Spleen (tissue), 11 donors: ENCODE measurements around the gene DCAF7. TPM values are rescaled to one million over a fixed set of nuclear protein-coding genes. Genes with fewer than 3 reads are reported as not detected.

Experiments used
- DNase-seq: peaks from one replicate; pipeline ENCODE4 v3.0.0-alpha.2; 2020
- H3K27ac ChIP-seq, 8 donors: fragments of 200-600 bp; sonication (generic) in 7 of 8; 1 replicate in 4 of 8; 2 replicates in 4 of 8; pipeline versions ENCODE4 v1.5.0 to v1.8.0; 2016 to 2021; ENCODE audit warnings: inconsistent platforms in 4 of 8, mild to moderate bottlenecking in 4 of 8, moderate library complexity in 1 of 8
- H3K27me3 ChIP-seq, 7 donors: fragments of 200-600 bp; sonication (generic) in 6 of 7; replicated peaks in 1 of 7; 1 replicate in 4 of 7; 2 replicates in 3 of 7; pipeline versions ENCODE4 v1.5.0 to v1.8.0; 2016 to 2021; ENCODE audit warnings: inconsistent platforms in 3 of 7, mild to moderate bottlenecking in 1 of 7
- H3K36me3 ChIP-seq, 6 donors: fragments of 200-600 bp; sonication (generic) in 5 of 6; 1 replicate in 4 of 6; 2 replicates in 2 of 6; pipeline versions ENCODE4 v1.5.0 to v1.8.0; 2016 to 2021; ENCODE audit warnings: inconsistent platforms in 2 of 6
- H3K4me1 ChIP-seq, 6 donors: fragments of 200-600 bp; sonication (generic) in 5 of 6; 1 replicate in 3 of 6; 2 replicates in 3 of 6; pipeline versions ENCODE4 v1.5.0 to v1.8.0; 2016 to 2021; ENCODE audit warnings: inconsistent platforms in 3 of 6
- H3K4me3 ChIP-seq, 8 donors: fragments of 200-600 bp; sonication (generic) in 7 of 8; 1 replicate in 4 of 8; 2 replicates in 4 of 8; pipeline versions ENCODE4 v1.5.0 to v1.8.0; 2016 to 2021; ENCODE audit warnings: inconsistent platforms in 4 of 8, mild to moderate bottlenecking in 4 of 8, moderate library complexity in 2 of 8
- H3K9me3 ChIP-seq, 8 donors: fragments of 200-600 bp; sonication (generic) in 7 of 8; 1 replicate in 4 of 8; 2 replicates in 4 of 8; pipeline versions ENCODE4 v1.5.0 to v1.8.0; 2016 to 2021; ENCODE audit warnings: inconsistent platforms in 4 of 8
- POLR2A ChIP-seq, 3 donors: fragments of 450-650 bp; IDR thresholded peaks; one replicate each; pipeline ENCODE4 v1.5.1; 2017; ENCODE audit warnings: antibody characterized with exemption in 3 of 3, mild to moderate bottlenecking in 1 of 3
- POLR2AphosphoS5 ChIP-seq, 3 donors: sonication (generic); formaldehyde crosslinking; IDR thresholded peaks; one replicate each; pipeline ENCODE4 v1.5.1; 2017; ENCODE audit warnings: antibody characterized with exemption in 3 of 3
- WGBS, 5 donors: extraction: QIAGEN DNeasy Blood & Tissue Kit in 3 of 5; methylation state at CpG; one replicate each; pipeline versions ENCODE4 v1.1.5 to v1.1.7; 2013 to 2018; 5-methylcytosine and 5-hydroxymethylcytosine counted together
- intact Hi-C: fragments of 100-400 bp; cut with DNase I; formaldehyde crosslinking; loops from one replicate; pipeline ENCODE4 v1.15.0; 2023; ENCODE audit warnings: low total_unique reads
- polyA plus RNA-seq, 3 donors: library from polyadenylated mRNA; stranded (reverse); fragments of 200-250 nt; gene quantifications; one replicate each; pipeline ENCODE4 v1.2.1, GENCODE V29; 2013
- small RNA-seq, 4 donors: library from RNA; depleted of rRNA; stranded (forward); fragments of <200 nt; gene quantifications; one replicate each; pipeline ENCODE3, GENCODE V24; 2016
- total RNA-seq, 7 donors: library from RNA; depleted of rRNA in 3 of 7; stranded (reverse); fragments of >200 nt in 3 of 7; fragmentation: NEBNext Ultra II Directional in 4 of 7; extraction: Animal tissue kit (Norgen Biotek cat#: 25700) in 4 of 7; gene quantifications; one replicate each; pipeline versions ENCODE4 v1.1.0 to v1.2.1, GENCODE V29; 2016 to 2021
- TF ChIP-seq, protein P1 (sequence below), 11 experiments: fragments of 200-600 bp in 7 of 11; fragments of 450-650 bp in 4 of 11; sonication (generic) in 4 of 11; IDR thresholded peaks in 8 of 11; conservative IDR thresholded peaks in 3 of 11; 1 replicate in 7 of 11; 2 replicates in 4 of 11; pipeline versions ENCODE4 v1.4.0 to v1.8.0; 2016 to 2021; ENCODE audit warnings: antibody characterized with exemption in 11 of 11, inconsistent platforms in 4 of 11, mild to moderate bottlenecking in 1 of 11
- donor health status: healthy with polysubstance abuse.
- donor health status: DM: no; HTN: no; CAD: no; lungs with moderate emphysema.
- donor health status: DM: no; HTN: no; CAD: no.
- donor health status: Bipolar disorder and iron deficiency.
- donor health status: healthy.
- donor health status: DM: no; HTN: no; CAD: no.
- donor health status: DM: yes; HTN: yes; CAD: no.

DCAF7 gene
- total and polyA plus RNA-seq, 10 donors, result 15.9 to 87.5 (median 54.7) TPM

DNA sequence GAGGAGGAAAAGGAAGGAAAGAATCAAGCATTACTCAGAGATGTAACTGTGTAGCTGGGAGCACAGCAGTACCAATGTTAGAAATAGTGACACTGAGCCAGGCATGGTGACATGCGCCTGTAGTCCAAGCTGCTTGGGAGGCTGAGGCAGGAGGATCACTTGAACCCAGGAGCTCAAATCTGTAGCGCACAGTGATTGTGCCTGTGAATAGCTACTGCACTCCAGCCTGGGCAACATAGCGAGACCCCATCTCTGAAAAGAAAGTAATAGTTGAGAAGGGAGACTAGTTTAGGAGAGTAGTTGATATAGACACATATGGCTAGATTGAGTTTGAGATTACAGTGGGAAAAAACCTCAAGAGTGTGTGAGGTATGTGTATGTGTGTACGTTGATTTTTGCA is 89.8 kb downstream of the DCAF7 start:
- H3K27me3 ChIP-seq, result no peaks in the 10 kb centered on the region
- DNase-seq, result no peak
- peak overlapping the region in 1 of 8 donors; percentile 83 for H3K27ac ChIP-seq
- no peaks in the 10 kb centered on the region for H3K9me3 ChIP-seq
- TF ChIP-seq, protein P1, sequence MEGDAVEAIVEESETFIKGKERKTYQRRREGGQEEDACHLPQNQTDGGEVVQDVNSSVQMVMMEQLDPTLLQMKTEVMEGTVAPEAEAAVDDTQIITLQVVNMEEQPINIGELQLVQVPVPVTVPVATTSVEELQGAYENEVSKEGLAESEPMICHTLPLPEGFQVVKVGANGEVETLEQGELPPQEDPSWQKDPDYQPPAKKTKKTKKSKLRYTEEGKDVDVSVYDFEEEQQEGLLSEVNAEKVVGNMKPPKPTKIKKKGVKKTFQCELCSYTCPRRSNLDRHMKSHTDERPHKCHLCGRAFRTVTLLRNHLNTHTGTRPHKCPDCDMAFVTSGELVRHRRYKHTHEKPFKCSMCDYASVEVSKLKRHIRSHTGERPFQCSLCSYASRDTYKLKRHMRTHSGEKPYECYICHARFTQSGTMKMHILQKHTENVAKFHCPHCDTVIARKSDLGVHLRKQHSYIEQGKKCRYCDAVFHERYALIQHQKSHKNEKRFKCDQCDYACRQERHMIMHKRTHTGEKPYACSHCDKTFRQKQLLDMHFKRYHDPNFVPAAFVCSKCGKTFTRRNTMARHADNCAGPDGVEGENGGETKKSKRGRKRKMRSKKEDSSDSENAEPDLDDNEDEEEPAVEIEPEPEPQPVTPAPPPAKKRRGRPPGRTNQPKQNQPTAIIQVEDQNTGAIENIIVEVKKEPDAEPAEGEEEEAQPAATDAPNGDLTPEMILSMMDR (IDR thresholded peaks at IDR 0.05 in 8 of 11, conservative IDR thresholded peaks at IDR 0.05 in 3 of 11), result no peak
- TF ChIP-seq POLR2A (IDR thresholded peaks at IDR 0.05) (no peak), POLR2AphosphoS5 (IDR thresholded peaks at IDR 0.05) (no peak)
- H3K4me1 ChIP-seq, result peaks cover 0 to 76% (median 32%) of the 10 kb centered on the region in 6 donors
- H3K4me3 ChIP-seq, result no peak overlapping the region
- intact Hi-C loops, result no loop called here
- WGBS, 5 donors, result 82 to 99% (median 97%) methylated on average over 4 of the region's 4 CpGs
- H3K36me3 ChIP-seq, result peaks cover 0 to 73% (median 22%) of the 10 kb centered on the region in 6 donors

DNA sequence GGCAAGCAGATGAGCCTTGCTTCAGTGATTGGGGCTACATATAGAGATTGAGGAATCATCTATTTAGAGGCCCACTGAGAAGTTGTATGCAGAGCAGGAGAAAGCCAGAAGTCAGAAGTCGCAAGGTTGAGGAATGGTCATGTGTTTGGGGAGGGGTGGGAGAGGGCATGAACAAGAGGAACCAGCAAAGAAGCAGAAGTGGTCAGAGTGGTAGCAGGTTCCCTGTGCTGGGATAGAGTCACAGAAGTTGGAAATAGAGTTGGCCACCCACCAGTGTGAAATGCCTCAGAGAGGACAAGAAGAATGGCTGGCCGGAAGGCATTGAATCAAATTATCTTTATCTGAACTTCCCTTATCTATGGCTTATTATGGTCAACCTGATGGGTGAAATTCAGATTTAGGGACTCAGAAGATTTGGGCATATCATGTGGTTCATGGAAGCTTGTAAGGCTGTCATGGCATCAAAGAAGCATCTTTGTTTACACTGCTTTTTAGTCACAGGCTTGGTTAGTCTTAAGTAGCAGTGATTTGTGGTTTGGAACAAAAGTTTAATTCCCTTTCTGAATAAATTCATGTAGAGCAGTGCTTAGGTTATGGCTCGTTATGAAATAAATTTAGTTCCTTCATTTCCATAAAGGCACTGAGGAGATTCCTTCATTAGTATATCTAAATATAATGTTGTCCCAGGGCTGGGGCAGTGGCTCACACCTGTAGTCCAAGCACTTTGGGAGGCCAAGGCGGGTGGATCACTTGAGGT is 91.6 kb downstream of the DCAF7 start:
- WGBS, 5 donors, result 57 to 86% (median 70%) methylated on average over 4 of the region's 4 CpGs
- intact Hi-C loops, result no loop called here
- H3K4me1 ChIP-seq, result peaks cover 5 to 78% (median 38%) of the 10 kb centered on the region in 6 donors
- peak in 1 of 3 donors; percentile 73 for TF ChIP-seq POLR2AphosphoS5 (IDR thresholded peaks at IDR 0.05)
- TF ChIP-seq, protein P1 (IDR thresholded peaks at IDR 0.05 in 8 of 11, conservative IDR thresholded peaks at IDR 0.05 in 3 of 11), result no peak
- H3K27me3 ChIP-seq, result no peaks in the 10 kb centered on the region
- DNase-seq, result no peak
- H3K9me3 ChIP-seq, result no peaks in the 10 kb centered on the region
- H3K4me3 ChIP-seq, result peak overlapping the region in 1 of 8 donors; percentile 24
- H3K36me3 ChIP-seq, result peaks cover 0 to 73% (median 14%) of the 10 kb centered on the region in 6 donors
- peak overlapping the region in 7 of 8 donors; percentile 45 to 83 (median 65) for H3K27ac ChIP-seq

Small RNAs within 50 kb of the gene (small RNA-seq; reads per million reads assigned to genes)
- gene RNU6-288P, result 0 reads per million in 4 donors

Other genes starting within 250 kb of the DCAF7 start
- 10 to 100 TPM; 10.1 to 36.4 (median 13.6) TPM for gene CYB561, start 104.2 kb upstream of the DCAF7 start, total RNA-seq
- 1 to 10 TPM; 2.6 to 6.6 (median 4.0) TPM for gene CYB561, start 104.2 kb upstream of the DCAF7 start, polyA plus RNA-seq
- gene ACE, start 73.4 kb upstream of the DCAF7 start, total RNA-seq, result 10 to 100 TPM in 4 of 7 donors, 1 to 10 TPM in 3; 6.1 to 17.3 (median 10.1) TPM
- gene ACE, start 73.4 kb upstream of the DCAF7 start, polyA plus RNA-seq, result 1 to 10 TPM in 2 of 3 donors, under 1 TPM in 1; 0.61 to 5.1 (median 1.3) TPM
- gene KCNH6, start 27.1 kb upstream of the DCAF7 start, total RNA-seq, result not detected
- not detected for gene KCNH6, start 27.1 kb upstream of the DCAF7 start, polyA plus RNA-seq
- 10 to 100 TPM; 10.6 to 16.8 (median 14.9) TPM for gene TACO1, start 50.4 kb downstream of the DCAF7 start, total RNA-seq
- gene TACO1, start 50.4 kb downstream of the DCAF7 start, polyA plus RNA-seq, result 10 to 100 TPM; 14.6 to 19.1 (median 16.9) TPM
- gene MAP3K3, start 71.9 kb downstream of the DCAF7 start, total RNA-seq, result 100 to 1,000 TPM in 2 of 7 donors, 10 to 100 TPM in 5; 69.9 to 125 (median 94.9) TPM
- 10 to 100 TPM; 12.2 to 34.1 (median 17.3) TPM for gene MAP3K3, start 71.9 kb downstream of the DCAF7 start, polyA plus RNA-seq
- 100 to 1,000 TPM; 211 to 381 (median 249) TPM for gene LIMD2, start 149.6 kb downstream of the DCAF7 start, total RNA-seq
- 100 to 1,000 TPM; 414 to 554 (median 480) TPM for gene LIMD2, start 149.6 kb downstream of the DCAF7 start, polyA plus RNA-seq
- 10 to 100 TPM; 43.9 to 72.0 (median 60.7) TPM for gene STRADA, start 191.3 kb downstream of the DCAF7 start, total RNA-seq
- 10 to 100 TPM; 20.5 to 31.3 (median 26.6) TPM for gene STRADA, start 191.3 kb downstream of the DCAF7 start, polyA plus RNA-seq
- 10 to 100 TPM; 50.7 to 74.0 (median 63.6) TPM for gene CCDC47, start 223.1 kb downstream of the DCAF7 start, total RNA-seq
- gene CCDC47, start 223.1 kb downstream of the DCAF7 start, polyA plus RNA-seq, result 10 to 100 TPM in 2 of 3 donors, 1 to 10 TPM in 1; 8.9 to 15.7 (median 13.1) TPM
- gene DDX42, start 223.7 kb downstream of the DCAF7 start, total RNA-seq, result 100 to 1,000 TPM; 107 to 136 (median 126) TPM
- gene DDX42, start 223.7 kb downstream of the DCAF7 start, polyA plus RNA-seq, result 10 to 100 TPM; 45.0 to 70.5 (median 61.8) TPM